GM12801 (cell line): ENCODE measurements around the gene MAP3K4.

Source experiments
- TF ChIP-seq, protein P1 (sequence below): IDR thresholded peaks from one replicate; pipeline ENCODE4 v1.5.1; 2011; ENCODE audit warnings: control low read depth; ENCODE audit not compliant: insufficient read length; ENCODE audit errors: extremely low read depth

The MAP3K4 gene

DNA sequence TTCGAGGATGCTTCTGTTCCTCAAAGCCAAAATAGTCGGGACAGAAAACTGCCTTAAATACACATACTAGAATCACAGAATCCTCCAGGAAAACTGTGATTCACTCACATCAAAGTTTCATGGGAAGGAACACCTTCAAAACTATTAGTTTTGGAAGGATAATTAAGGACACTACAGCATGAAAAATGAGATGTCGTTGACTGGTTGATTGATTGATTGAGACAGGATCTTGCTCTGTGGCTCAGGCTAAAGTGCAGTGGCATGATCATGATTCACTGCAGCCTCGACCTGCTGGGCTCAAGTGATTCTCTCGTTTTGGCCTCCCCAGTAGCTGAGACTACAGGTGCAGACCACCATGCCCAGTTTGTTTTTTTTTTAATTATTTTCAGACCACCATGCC lies 25.7 kb upstream of the MAP3K4 start:
- TF ChIP-seq, protein P1, sequence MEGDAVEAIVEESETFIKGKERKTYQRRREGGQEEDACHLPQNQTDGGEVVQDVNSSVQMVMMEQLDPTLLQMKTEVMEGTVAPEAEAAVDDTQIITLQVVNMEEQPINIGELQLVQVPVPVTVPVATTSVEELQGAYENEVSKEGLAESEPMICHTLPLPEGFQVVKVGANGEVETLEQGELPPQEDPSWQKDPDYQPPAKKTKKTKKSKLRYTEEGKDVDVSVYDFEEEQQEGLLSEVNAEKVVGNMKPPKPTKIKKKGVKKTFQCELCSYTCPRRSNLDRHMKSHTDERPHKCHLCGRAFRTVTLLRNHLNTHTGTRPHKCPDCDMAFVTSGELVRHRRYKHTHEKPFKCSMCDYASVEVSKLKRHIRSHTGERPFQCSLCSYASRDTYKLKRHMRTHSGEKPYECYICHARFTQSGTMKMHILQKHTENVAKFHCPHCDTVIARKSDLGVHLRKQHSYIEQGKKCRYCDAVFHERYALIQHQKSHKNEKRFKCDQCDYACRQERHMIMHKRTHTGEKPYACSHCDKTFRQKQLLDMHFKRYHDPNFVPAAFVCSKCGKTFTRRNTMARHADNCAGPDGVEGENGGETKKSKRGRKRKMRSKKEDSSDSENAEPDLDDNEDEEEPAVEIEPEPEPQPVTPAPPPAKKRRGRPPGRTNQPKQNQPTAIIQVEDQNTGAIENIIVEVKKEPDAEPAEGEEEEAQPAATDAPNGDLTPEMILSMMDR, result no peak

GRCh38 chr6:160966493-160967229 lies 24.9 kb upstream of the MAP3K4 start:
- TF ChIP-seq, protein P1, result no peak

- TF ChIP-seq, protein P1, result no peak
Observed at GRCh38 chr6:160967351-160967750, 24.2 kb upstream of the MAP3K4 start.

- TF ChIP-seq, protein P1, result no peak
Observed at GRCh38 chr6:160967833-160968232, 23.7 kb upstream of the MAP3K4 start.

GRCh38 chr6:160971171-160971570 lies 20.4 kb upstream of the MAP3K4 start:
- TF ChIP-seq, protein P1, result no peak

DNA sequence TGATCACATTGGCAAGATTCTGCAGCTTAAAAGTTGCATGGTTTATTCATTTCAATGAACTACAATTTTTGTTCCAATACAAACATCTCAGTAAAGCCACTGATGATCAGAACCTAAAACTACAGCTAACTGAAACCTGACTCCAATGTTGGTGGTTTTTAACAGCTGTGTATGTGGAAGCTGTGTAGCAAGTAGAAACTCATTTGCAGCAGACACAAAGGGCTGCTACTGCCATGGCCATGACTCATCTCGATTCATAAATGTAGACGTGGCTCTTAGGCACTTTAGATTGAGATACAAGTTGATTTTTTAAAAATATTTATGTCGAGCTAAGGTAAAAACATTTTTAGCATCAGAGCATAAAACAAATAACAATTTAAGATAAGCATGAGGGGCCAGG lies 19.5 kb upstream of the MAP3K4 start:
- TF ChIP-seq, protein P1, result no peak

GRCh38 chr6:160973311-160974250 lies 18.0 kb upstream of the MAP3K4 start:
- TF ChIP-seq, protein P1, result no peak
